ENCODE results near the gene EXD3. TPM values are rescaled to one million over a fixed set of nuclear protein-coding genes. Genes with fewer than 3 reads are reported as not detected.

EXD3 gene
- total and polyA plus RNA-seq, 2 of the 13 experiments (the other 11 are each of a cell fraction or from before 2014, with no cell fraction given): 2.7 to 4.8 TPM

- peak; percentile 37; the same call in 1 of the 2 replicates for TF ChIP-seq ZBTB43 (CRISPR knock-in tag; conservative IDR thresholded peaks at IDR 0.05)
- TF ChIP-seq CCAR2 (optimal IDR thresholded peaks at IDR 0.05; ENCODE audit: low read depth, low read length): no peak
- no peak for TF ChIP-seq ZNF720 (CRISPR knock-in tag; IDR thresholded peaks at IDR 0.05)
- no peak for TF ChIP-seq SRY (CRISPR knock-in tag; IDR thresholded peaks at IDR 0.05)
- TF ChIP-seq HOXA7 (CRISPR knock-in tag; IDR thresholded peaks at IDR 0.05): no peak
- TF ChIP-seq FOXK1 (CRISPR knock-in tag; IDR thresholded peaks at IDR 0.05; ENCODE audit: borderline replicate concordance, low read depth): peak; percentile 81; the same call in 1 of the 2 replicates
- TF ChIP-seq ZNF317 (CRISPR knock-in tag; IDR thresholded peaks at IDR 0.05): no peak
- TF ChIP-seq ZNF543 (CRISPR knock-in tag; IDR thresholded peaks at IDR 0.05): no peak; the same call in 1 of the 2 replicates
- TF ChIP-seq KAT2B (IDR thresholded peaks at IDR 0.05; ENCODE audit: borderline replicate concordance, low read depth, low read length): no peak
- no peak; the same call in 1 of the 2 replicates for TF ChIP-seq ZNF776 (CRISPR knock-in tag; IDR thresholded peaks at IDR 0.05)
- TF ChIP-seq ZNF224 (CRISPR knock-in tag; IDR thresholded peaks at IDR 0.05): no peak
- TF ChIP-seq MYNN (CRISPR knock-in tag; IDR thresholded peaks at IDR 0.05; ENCODE audit: low read depth): no peak
- TF ChIP-seq ZNF770 (CRISPR knock-in tag; IDR thresholded peaks at IDR 0.05): peak; percentile 46; the same call in 1 of the 2 replicates
- peak; percentile 82; the same call in 1 of the 2 replicates for TF ChIP-seq ZNF691 (CRISPR knock-in tag; IDR thresholded peaks at IDR 0.05; ENCODE audit: borderline replicate concordance, low read depth)
- TF ChIP-seq ZBTB37 (CRISPR knock-in tag; IDR thresholded peaks at IDR 0.05): no peak
- TF ChIP-seq SNAI1 (CRISPR knock-in tag; IDR thresholded peaks at IDR 0.05; ENCODE audit: borderline replicate concordance): no peak
- TF ChIP-seq TRIM24 (CRISPR knock-in tag; IDR thresholded peaks at IDR 0.05): no peak
- TF ChIP-seq SKIL (CRISPR knock-in tag; IDR thresholded peaks at IDR 0.05; ENCODE audit: borderline replicate concordance): no peak
- no peak for TF ChIP-seq ATF1 (CRISPR knock-in tag; IDR thresholded peaks at IDR 0.05)
- 0 out of 2 replicates have a peak, but pooled peaks have one; percentile 31 for TF ChIP-seq GATAD2A (CRISPR knock-in tag; IDR thresholded peaks at IDR 0.05)
Observed at GRCh38 chr9:137422604-137423513, at the start of gene EXD3, which contains the start of gene NOXA1 (continued).
